ENCODE measurements around the gene CNTNAP5.

- TF ChIP-seq CTCF (IDR thresholded peaks at IDR 0.05) (no peak), POLR2A (IDR thresholded peaks at IDR 0.05) (no peak)
Measured at GRCh38 chr2:124678043-124678442, 653.0 kb downstream of the CNTNAP5 start.
